GM23338 (cell line): ENCODE data around the gene DUS4L.

Source experiments
- CTCF ChIP-seq, 2 experiments: fragments of 200-600 bp in 1 of 2; sonication (generic) in 1 of 2; conservative IDR thresholded peaks; 2 replicates each; pipeline versions ENCODE4 v1.5.1 to v1.6.1; 2016 to 2017; ENCODE audit warnings: antibody characterized with exemption in 2 of 2, low read depth in 2 of 2, mild to moderate bottlenecking in 2 of 2, moderate library complexity in 1 of 2
- EZH2 ChIP-seq: fragments of 200-600 bp; sonication (generic); IDR thresholded peaks from one replicate; pipeline ENCODE4 v1.8.0; 2017; ENCODE audit warnings: antibody characterized with exemption, mild to moderate bottlenecking, low read depth; ENCODE audit not compliant: unreplicated experiment
- EZH2phosphoT487 ChIP-seq: fragments of 200-600 bp; sonication (generic); IDR thresholded peaks from one replicate; pipeline ENCODE4 v1.8.1; 2018; ENCODE audit warnings: antibody characterized with exemption; ENCODE audit not compliant: unreplicated experiment
- JUNB ChIP-seq: IDR thresholded peaks from one replicate; pipeline ENCODE4 v1.6.1; 2016; ENCODE audit warnings: antibody characterized with exemption; ENCODE audit not compliant: unreplicated experiment
- POLR2AphosphoS5 ChIP-seq: IDR thresholded peaks from 2 replicates; pipeline ENCODE4 v1.6.1; 2016; ENCODE audit warnings: antibody characterized with exemption, low read depth
- REST ChIP-seq: IDR thresholded peaks from one replicate; pipeline ENCODE4 v1.6.1; 2018; ENCODE audit warnings: antibody characterized with exemption; ENCODE audit not compliant: unreplicated experiment
- STAT1 ChIP-seq: IDR thresholded peaks from one replicate; pipeline ENCODE4 v1.6.1; 2016; ENCODE audit warnings: antibody characterized with exemption; ENCODE audit not compliant: unreplicated experiment

- no peak for TF ChIP-seq CTCF (conservative IDR thresholded peaks at IDR 0.05; ENCODE audit: low read depth in 2 of 2)
- TF ChIP-seq STAT1, result no peak
- no peak for TF ChIP-seq EZH2
- TF ChIP-seq EZH2phosphoT487, result no peak
- TF ChIP-seq POLR2AphosphoS5, result no peak
- no peak for TF ChIP-seq JUNB
- no peak for TF ChIP-seq REST
Measured at GRCh38 chr7:107594961-107595737, 31.4 kb downstream of the DUS4L start.
